H9 (cell line): ENCODE results near the gene BSN. TPM values are rescaled to one million over a fixed set of nuclear protein-coding genes. Genes with fewer than 3 reads are reported as not detected.

ENCODE experiments used
- DNase-seq: peaks from one replicate; pipeline ENCODE4 v3.0.0-alpha.2; 2017
- H2AFZ ChIP-seq: one replicate; pipeline ENCODE4 v1.6.1; 2013; ENCODE audit warnings: mild to moderate bottlenecking, low read length, control low read depth, moderate library complexity
- H2AK5ac ChIP-seq: 2 replicates; pipeline ENCODE4 v1.6.1; 2013; ENCODE audit warnings: low read length, control low read depth, mixed read lengths; ENCODE audit not compliant: insufficient read length
- H2BK120ac ChIP-seq: one replicate; pipeline ENCODE4 v1.6.1; 2013; ENCODE audit warnings: low read depth, mild to moderate bottlenecking, low read length, control low read depth, inconsistent platforms; ENCODE audit not compliant: poor library complexity, severe bottlenecking
- H2BK12ac ChIP-seq: 2 replicates; pipeline ENCODE4 v1.6.1; 2013; ENCODE audit warnings: low read length, control low read depth, mixed read lengths, low read depth; ENCODE audit not compliant: insufficient read length
- H2BK15ac ChIP-seq: 2 replicates; pipeline ENCODE4 v1.6.1; 2013; ENCODE audit warnings: low read depth, low read length, control low read depth
- H2BK20ac ChIP-seq: one replicate; pipeline ENCODE4 v1.6.1; 2013; ENCODE audit warnings: low read depth, mild to moderate bottlenecking, low read length, control low read depth, inconsistent platforms; ENCODE audit not compliant: poor library complexity, severe bottlenecking
- H2BK5ac ChIP-seq: 2 replicates; pipeline ENCODE4 v1.6.1; 2013; ENCODE audit warnings: low read length, control low read depth, mixed read lengths; ENCODE audit not compliant: insufficient read length
- H3K14ac ChIP-seq: 2 replicates; pipeline ENCODE4 v1.6.1; 2013; ENCODE audit warnings: low read length, control low read depth; ENCODE audit not compliant: insufficient read depth
- H3K18ac ChIP-seq: 2 replicates; pipeline ENCODE4 v1.6.1; 2013; ENCODE audit warnings: low read depth, mild to moderate bottlenecking, mixed read lengths, low read length, control low read depth; ENCODE audit not compliant: insufficient read length
- H3K23ac ChIP-seq: 2 replicates; pipeline ENCODE4 v1.6.1; 2013; ENCODE audit warnings: low read length, control low read depth, mixed read lengths, low read depth; ENCODE audit not compliant: insufficient read length
- H3K23me2 ChIP-seq: 2 replicates; pipeline ENCODE4 v1.6.1; 2013; ENCODE audit warnings: low read depth, mild to moderate bottlenecking, mixed read lengths, low read length, control low read depth; ENCODE audit not compliant: insufficient read length, poor library complexity, severe bottlenecking
- H3K27ac ChIP-seq: 2 replicates; pipeline ENCODE4 v1.5.1; 2013; ENCODE audit warnings: low read length, control low read depth, mixed read lengths, low read depth; ENCODE audit not compliant: insufficient read length
- H3K27me3 ChIP-seq: 2 replicates; pipeline ENCODE4 v1.6.1; 2013; ENCODE audit warnings: low read length, control low read depth, inconsistent platforms; ENCODE audit not compliant: insufficient read depth
- H3K4ac ChIP-seq: 2 replicates; pipeline ENCODE4 v1.6.1; 2013; ENCODE audit warnings: low read depth, mild to moderate bottlenecking, control low read depth, inconsistent platforms, low read length, moderate library complexity
- H3K4me1 ChIP-seq: 2 replicates; pipeline ENCODE4 v1.6.1; 2013; ENCODE audit warnings: low read length, control low read depth, inconsistent platforms; ENCODE audit not compliant: insufficient read depth
- H3K4me2 ChIP-seq: 2 replicates; pipeline ENCODE4 v1.6.1; 2013; ENCODE audit warnings: low read length, control low read depth, mixed read lengths; ENCODE audit not compliant: insufficient read length, insufficient read depth
- H3K56ac ChIP-seq: 2 replicates; pipeline ENCODE4 v1.6.1; 2013; ENCODE audit warnings: low read depth, mild to moderate bottlenecking, mixed read lengths, low read length, control low read depth; ENCODE audit not compliant: insufficient read length
- H3K79me1 ChIP-seq: 2 replicates; pipeline ENCODE4 v1.6.1; 2013; ENCODE audit warnings: low read depth, mild to moderate bottlenecking, moderate library complexity, low read length, control low read depth, inconsistent platforms; ENCODE audit not compliant: insufficient read depth, poor library complexity, severe bottlenecking
- H3K79me2 ChIP-seq: 2 replicates; pipeline ENCODE4 v1.6.1; 2013; ENCODE audit warnings: low read length, control low read depth, inconsistent platforms; ENCODE audit not compliant: insufficient read depth
- H3K9ac ChIP-seq: 2 replicates; pipeline ENCODE4 v1.6.1; 2013; ENCODE audit warnings: low read length, control low read depth, mixed read lengths; ENCODE audit not compliant: insufficient read length; ENCODE audit errors: extremely low read depth
- H3K9me3 ChIP-seq: one replicate; pipeline ENCODE4 v1.6.1; 2013; ENCODE audit warnings: low read depth, low read length, inconsistent platforms; ENCODE audit not compliant: control insufficient read depth
- H3T11ph ChIP-seq: one replicate; pipeline ENCODE4 v1.6.1; 2013; ENCODE audit warnings: mild to moderate bottlenecking, low read length, control low read depth, inconsistent platforms
- H4K20me1 ChIP-seq: one replicate; pipeline ENCODE4 v1.6.1; 2013; ENCODE audit not compliant: control insufficient read depth, insufficient read length, insufficient read depth
- H4K5ac ChIP-seq: 2 replicates; pipeline ENCODE4 v1.6.1; 2013; ENCODE audit warnings: low read depth, mild to moderate bottlenecking, mixed read lengths, low read length, control low read depth; ENCODE audit not compliant: insufficient read length
- H4K8ac ChIP-seq: replicated peaks from 2 replicates; pipeline ENCODE4 v1.6.1; 2013; ENCODE audit warnings: low read length, control low read depth, mixed read lengths, low read depth; ENCODE audit not compliant: insufficient read length
- H4K91ac ChIP-seq: 2 replicates; pipeline ENCODE4 v1.6.1; 2013; ENCODE audit warnings: low read depth, mild to moderate bottlenecking, moderate library complexity, mixed read lengths, low read length, control low read depth; ENCODE audit not compliant: insufficient read length
- H3K27ac Mint-ChIP-seq, 3 experiments: 2 replicates in 2 of 3; 3 replicates in 1 of 3; pipeline ENCODE4 v1.8.0; 2020 to 2021; ENCODE audit warnings: mixed read lengths in 3 of 3, mild to moderate bottlenecking in 1 of 3, moderate library complexity in 1 of 3
- H3K27me3 Mint-ChIP-seq: 2 replicates; pipeline ENCODE4 v1.8.0; 2021; ENCODE audit warnings: low read depth, mild to moderate bottlenecking, moderate library complexity, mixed read lengths
- H3K36me3 Mint-ChIP-seq, 3 experiments: 2 replicates in 2 of 3; 3 replicates in 1 of 3; pipeline ENCODE4 v1.8.0; 2020 to 2021; ENCODE audit warnings: low read depth in 3 of 3, mixed read lengths in 3 of 3; ENCODE audit not compliant: insufficient read depth in 1 of 3
- H3K4me1 Mint-ChIP-seq, 2 experiments: 2 replicates each; pipeline ENCODE4 v1.8.0; 2020; ENCODE audit warnings: mixed read lengths in 2 of 2
- H3K4me3 Mint-ChIP-seq, 2 experiments: 2 replicates in 1 of 2; 3 replicates in 1 of 2; pipeline ENCODE4 v1.8.0; 2020 to 2021; ENCODE audit warnings: mild to moderate bottlenecking in 2 of 2, mixed read lengths in 2 of 2, moderate library complexity in 1 of 2
- H3K9me3 Mint-ChIP-seq, 2 experiments: 2 replicates in 1 of 2; 3 replicates in 1 of 2; pipeline ENCODE4 v1.8.0; 2020; ENCODE audit warnings: mild to moderate bottlenecking in 2 of 2, mixed read lengths in 2 of 2, moderate library complexity in 1 of 2
- WGBS: extraction: QIAGEN DNeasy Blood & Tissue Kit; methylation state at CpG from one replicate; pipeline ENCODE4 v1.1.7; 2013; ENCODE audit warnings: missing lambda C conversion rate, low lambda C conversion rate, mixed read lengths; ENCODE audit not compliant: insufficient read length; ENCODE audit errors: extremely low coverage; 5-methylcytosine and 5-hydroxymethylcytosine counted together
- total RNA-seq: library from RNA; stranded (reverse); gene quantifications from 2 replicates; pipeline ENCODE4 v1.2.1, GENCODE V29; 2021
- TF ChIP-seq, protein P1 (sequence below): fragments of 200-600 bp; sonication (generic); conservative IDR thresholded peaks from 3 replicates; pipeline ENCODE4 v1.8.0; 2021; ENCODE audit warnings: antibody characterized with exemption, mild to moderate bottlenecking

The BSN gene
- total RNA-seq, 1 experiment from 2014 or later, result 2.4 TPM

DNA sequence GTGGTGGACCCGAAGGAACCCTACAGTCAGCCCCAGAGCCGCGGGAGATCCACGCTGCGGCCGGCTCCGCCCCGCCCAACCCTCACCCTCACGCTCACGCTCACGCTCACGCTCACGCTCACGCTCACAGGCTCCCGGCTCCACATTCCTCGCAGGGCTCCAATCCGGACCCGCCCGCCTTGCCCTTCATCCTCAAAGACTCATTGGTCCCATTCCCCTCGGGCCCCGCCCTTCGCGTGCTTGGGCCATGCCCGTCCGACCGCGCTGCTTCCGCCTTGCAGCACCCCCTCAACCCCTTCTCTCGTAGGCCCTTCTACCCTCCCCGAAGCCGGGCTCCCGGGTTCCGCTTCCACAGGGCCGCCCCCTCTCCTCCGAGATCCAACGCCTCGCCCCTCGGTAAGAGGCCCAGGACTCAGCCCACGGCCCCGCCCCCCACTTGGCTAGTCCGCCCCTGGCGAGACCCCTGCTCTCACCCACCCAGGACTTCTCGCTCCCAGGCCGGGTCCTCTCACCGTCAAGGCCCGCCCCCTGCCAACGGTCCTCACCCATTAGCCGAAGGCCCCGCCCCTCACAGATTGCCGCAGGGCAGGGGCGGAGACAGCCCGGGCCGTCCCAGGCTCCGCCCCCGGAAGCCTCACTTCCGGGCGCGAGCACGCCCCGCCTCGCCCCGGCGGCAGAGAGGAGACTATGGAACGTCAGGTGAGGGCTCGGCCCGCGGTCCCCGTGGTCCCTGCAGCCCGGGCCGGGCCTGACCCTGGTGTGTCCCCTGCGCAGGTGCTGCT lies 119.6 kb downstream of the BSN start, which contains the start of gene APEH:
APEH (plus strand) TSS at position 637 of the 782 bp plus-strand sequence; CDS start at position 688, 51 bp downstream.
- Mint-ChIP-seq H3K4me3 (peak within 1 kb of the TSS; percentile 94 to 95), H3K9me3 (no peaks in the 10 kb centered on the region), H3K27ac (peak within 1 kb of the TSS; percentile 93 to 99 (median 98)), H3K36me3 (peaks cover 23 to 30% (median 30%) of the 10 kb centered on the region in 3 experiments; a peak in 6 of 7 replicates), H3K27me3 (no peaks in the 10 kb centered on the region; the same call in 1 of the 2 replicates), H3K4me1 (peaks cover 12 to 17% of the 10 kb centered on the region in 2 experiments)
- no peak within 1 kb of the TSS for H2BK15ac ChIP-seq
- H3K79me2 ChIP-seq, result no peaks in the 10 kb centered on the region; the same call in 1 of the 2 replicates
- no peaks in the 10 kb centered on the region; the same call in 1 of the 2 replicates for H3K4me1 ChIP-seq
- H3K27ac ChIP-seq, result no peak within 1 kb of the TSS
- no peak within 1 kb of the TSS for H2AFZ ChIP-seq
- no peak within 1 kb of the TSS; the same call in 1 of the 2 replicates for H3K4ac ChIP-seq
- no peak within 1 kb of the TSS for H2BK120ac ChIP-seq
- peak within 1 kb of the TSS; percentile 52 for H3K9ac ChIP-seq
- H3K14ac ChIP-seq, result peak within 1 kb of the TSS; percentile 83
- H2AK5ac ChIP-seq, result no peak within 1 kb of the TSS
- H3K9me3 ChIP-seq, result no peaks in the 10 kb centered on the region
- no peak within 1 kb of the TSS for H3K23ac ChIP-seq
- no peak within 1 kb of the TSS for H2BK20ac ChIP-seq
- H4K5ac ChIP-seq, result no peak within 1 kb of the TSS
- TF ChIP-seq, protein P1, sequence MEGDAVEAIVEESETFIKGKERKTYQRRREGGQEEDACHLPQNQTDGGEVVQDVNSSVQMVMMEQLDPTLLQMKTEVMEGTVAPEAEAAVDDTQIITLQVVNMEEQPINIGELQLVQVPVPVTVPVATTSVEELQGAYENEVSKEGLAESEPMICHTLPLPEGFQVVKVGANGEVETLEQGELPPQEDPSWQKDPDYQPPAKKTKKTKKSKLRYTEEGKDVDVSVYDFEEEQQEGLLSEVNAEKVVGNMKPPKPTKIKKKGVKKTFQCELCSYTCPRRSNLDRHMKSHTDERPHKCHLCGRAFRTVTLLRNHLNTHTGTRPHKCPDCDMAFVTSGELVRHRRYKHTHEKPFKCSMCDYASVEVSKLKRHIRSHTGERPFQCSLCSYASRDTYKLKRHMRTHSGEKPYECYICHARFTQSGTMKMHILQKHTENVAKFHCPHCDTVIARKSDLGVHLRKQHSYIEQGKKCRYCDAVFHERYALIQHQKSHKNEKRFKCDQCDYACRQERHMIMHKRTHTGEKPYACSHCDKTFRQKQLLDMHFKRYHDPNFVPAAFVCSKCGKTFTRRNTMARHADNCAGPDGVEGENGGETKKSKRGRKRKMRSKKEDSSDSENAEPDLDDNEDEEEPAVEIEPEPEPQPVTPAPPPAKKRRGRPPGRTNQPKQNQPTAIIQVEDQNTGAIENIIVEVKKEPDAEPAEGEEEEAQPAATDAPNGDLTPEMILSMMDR, result no peak
- H3K23me2 ChIP-seq, result peaks cover 8% of the 10 kb centered on the region
- peak within 1 kb of the TSS; percentile 88 for H3K18ac ChIP-seq
- H4K8ac ChIP-seq, result no peak within 1 kb of the TSS
- H3T11ph ChIP-seq, result no peak within 1 kb of the TSS
- no peak within 1 kb of the TSS for H4K91ac ChIP-seq
- DNase-seq, result peak; percentile 98
- peaks cover 4% of the 10 kb centered on the region for H3K79me1 ChIP-seq
- no CpG with 5 or more reads among the region's 71 CpGs for WGBS
- no peak within 1 kb of the TSS for H3K56ac ChIP-seq
- H2BK12ac ChIP-seq, result no peak within 1 kb of the TSS
- no peaks in the 10 kb centered on the region for H3K27me3 ChIP-seq
- H4K20me1 ChIP-seq, result no peaks in the 10 kb centered on the region
- H3K4me2 ChIP-seq, result peak within 1 kb of the TSS; percentile 93
- no peak within 1 kb of the TSS for H2BK5ac ChIP-seq
